Measurements from ENCODE around the gene TMEM87B. TPM values are rescaled to one million over a fixed set of nuclear protein-coding genes. Genes with fewer than 3 reads are reported as not detected.

Gene TMEM87B
- total and polyA plus RNA-seq, 2 of the 4 experiments (the other 2 are of a cell fraction), result 6.3 to 12.5 TPM

DNA sequence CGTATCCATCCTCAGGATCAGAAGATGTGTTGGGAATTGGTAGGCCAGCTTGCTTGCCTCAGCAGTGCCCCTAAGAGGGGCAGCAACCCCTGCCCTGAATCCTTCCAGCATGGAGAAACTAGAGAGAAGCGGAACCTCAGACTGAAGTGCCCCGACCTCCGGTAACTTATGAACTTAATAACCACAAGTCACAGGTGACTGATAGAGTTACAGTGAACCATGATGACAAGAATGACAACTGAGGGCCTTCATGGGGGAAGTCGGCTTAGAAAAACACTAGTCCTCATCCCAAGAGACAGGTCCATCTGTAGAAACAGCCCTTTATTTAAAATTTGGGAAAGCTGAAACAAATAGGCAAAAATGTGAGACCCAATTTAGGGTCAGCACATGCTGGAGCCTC is 42.5 kb upstream of the TMEM87B start:
- no peak for TF ChIP-seq NFE2L2 (IDR thresholded peaks at IDR 0.05; ENCODE audit: low read depth, low read length)
- TF ChIP-seq, protein P1, sequence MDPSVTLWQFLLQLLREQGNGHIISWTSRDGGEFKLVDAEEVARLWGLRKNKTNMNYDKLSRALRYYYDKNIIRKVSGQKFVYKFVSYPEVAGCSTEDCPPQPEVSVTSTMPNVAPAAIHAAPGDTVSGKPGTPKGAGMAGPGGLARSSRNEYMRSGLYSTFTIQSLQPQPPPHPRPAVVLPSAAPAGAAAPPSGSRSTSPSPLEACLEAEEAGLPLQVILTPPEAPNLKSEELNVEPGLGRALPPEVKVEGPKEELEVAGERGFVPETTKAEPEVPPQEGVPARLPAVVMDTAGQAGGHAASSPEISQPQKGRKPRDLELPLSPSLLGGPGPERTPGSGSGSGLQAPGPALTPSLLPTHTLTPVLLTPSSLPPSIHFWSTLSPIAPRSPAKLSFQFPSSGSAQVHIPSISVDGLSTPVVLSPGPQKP (IDR thresholded peaks at IDR 0.05; ENCODE audit: borderline replicate concordance, low read depth, low read length), result no peak
- TF ChIP-seq CEBPB (IDR thresholded peaks at IDR 0.05; ENCODE audit: low read depth, low read length), result no peak
- TF ChIP-seq RAD21 (IDR thresholded peaks at IDR 0.05; ENCODE audit: low read length), result no peak
- TF ChIP-seq MAFK (IDR thresholded peaks at IDR 0.05; ENCODE audit: low read depth, low read length), result no peak
- TF ChIP-seq POLR2A (IDR thresholded peaks at IDR 0.05; ENCODE audit: low read depth, low read length), result no peak
- no peak for TF ChIP-seq RFX5 (IDR thresholded peaks at IDR 0.05; ENCODE audit: low read depth, low read length)
- TF ChIP-seq BHLHE40 (IDR thresholded peaks at IDR 0.05; ENCODE audit: low read depth, low read length), result no peak
- no peak for TF ChIP-seq MXI1 (IDR thresholded peaks at IDR 0.05; ENCODE audit: borderline replicate concordance, low read depth, low read length)
- no peak for TF ChIP-seq FOS (IDR thresholded peaks at IDR 0.05; ENCODE audit: low read depth, low read length)
- no peak for TF ChIP-seq MAZ (IDR thresholded peaks at IDR 0.05; ENCODE audit: borderline replicate concordance, low read depth, low read length)
- no peak for TF ChIP-seq RCOR1 (IDR thresholded peaks at IDR 0.05; ENCODE audit: insufficient replicate concordance, low read length)
- TF ChIP-seq CTCF (conservative IDR thresholded peaks at IDR 0.05; ENCODE audit: low read depth, low read length), result no peak
- no peak for TF ChIP-seq USF2 (IDR thresholded peaks at IDR 0.05; ENCODE audit: low read depth, low read length)
- dilution Hi-C loops (cut with HindIII; ENCODE audit: low sequenced_read_pairs, unreplicated experiment), result no loop called here

More for the DNA sequence above, 42.5 kb upstream of the TMEM87B start:
- Histone ChIP-seq H4K91ac (ENCODE audit: insufficient read depth, low read depth, low read length) (no peak overlapping the region), H4K8ac (ENCODE audit: low read depth in 2 of 2, low read length in 2 of 2) (no peak overlapping the region), H4K5ac (ENCODE audit: low read depth, low read length) (no peak overlapping the region), H3K36me3 (ENCODE audit: control insufficient read depth, insufficient read depth, low read length) (no peaks in the 10 kb centered on the region), H3K4me2 (ENCODE audit: low read depth, low read length) (no peak overlapping the region), H3K79me1 (ENCODE audit: low read depth in 1 of 2, low read length in 2 of 2) (no peaks in the 10 kb centered on the region), H3K9ac (ENCODE audit: low read depth, low read length) (no peak overlapping the region), H2BK120ac (ENCODE audit: low read depth, low read length) (no peak overlapping the region), H4K20me1 (ENCODE audit: insufficient read depth, low read length) (no peaks in the 10 kb centered on the region), H3K9me1 (ENCODE audit: insufficient read depth, low read length) (no peaks in the 10 kb centered on the region), H2BK15ac (ENCODE audit: low read depth, low read length) (no peak overlapping the region), H3K9me3 (ENCODE audit: control insufficient read depth, insufficient read depth, low read length) (no peaks in the 10 kb centered on the region), H2BK5ac (ENCODE audit: low read depth, low read length, poor library complexity, severe bottlenecking) (no peak overlapping the region), H3K4me3 (ENCODE audit: insufficient read depth, low read depth, low read length) (no peak overlapping the region), H2BK20ac (ENCODE audit: low read depth, low read length) (no peak overlapping the region), H2AFZ (replicated peaks; ENCODE audit: low read length, poor library complexity) (no peak overlapping the region), H2AK9ac (replicated peaks; ENCODE audit: low read depth, low read length, poor library complexity) (no peak overlapping the region), H3K4ac (ENCODE audit: low read depth, low read length) (no peak overlapping the region), H3K23ac (ENCODE audit: low read depth, low read length) (no peak overlapping the region), H2AK5ac (ENCODE audit: low read depth, low read length) (no peak overlapping the region), H3K14ac (replicated peaks; ENCODE audit: low read depth, low read length) (no peak overlapping the region), H3K18ac (ENCODE audit: low read depth, low read length) (no peak overlapping the region), H3K56ac (ENCODE audit: extremely low read depth, insufficient read depth, low read length) (no peak overlapping the region), H3K27me3 (ENCODE audit: control insufficient read depth, insufficient read depth, low read length) (peaks cover 11% of the 10 kb centered on the region), H3K27ac (ENCODE audit: insufficient read depth, low read length) (no peak overlapping the region), H3K4me1 (ENCODE audit: control insufficient read depth, insufficient read depth, low read length) (no peaks in the 10 kb centered on the region)
- in situ Hi-C loops (cut with MboI; ENCODE audit: low sequenced_read_pairs) (no loop called here), intact Hi-C loops (cut with micrococcal nuclease) (no loop called here)
- ChIA-PET CTCF (no interaction called here), POLR2A (ENCODE audit: unreplicated experiment) (no interaction called here)
- BruUV-seq (replicated peaks), result no TSS peak
- ATAC-seq (ENCODE audit: low read depth) (no peak), DNase-seq (no peak)
- WGBS, 2 experiments (ENCODE audit: extremely low coverage in 2 of 2, insufficient read length in 1 of 2), result no CpG with 5 or more reads among the region's 5 CpGs

Data from IMR-90 (cell line).